ENCODE data around the gene OTOL1.

Gene OTOL1

GRCh38 chr3:161523916-161524315 is 27.3 kb downstream of the OTOL1 start:
- DNase-seq (ENCODE audit: low read depth) = no peak

GRCh38 chr3:161531930-161532329 is 35.3 kb downstream of the OTOL1 start:
- no peak for DNase-seq (ENCODE audit: low read depth)
- H3K4me3 ChIP-seq (ENCODE audit: low read depth, low read length) = no peak overlapping the region

More at GRCh38 chr3:161523916-161524315, 27.3 kb downstream of the OTOL1 start:
- H3K4me3 ChIP-seq (ENCODE audit: low read depth, low read length) = no peak overlapping the region

GRCh38 chr3:161540594-161540993 is 44.0 kb downstream of the OTOL1 start:
- H3K4me3 ChIP-seq (ENCODE audit: low read depth, low read length) = no peak overlapping the region
- DNase-seq (ENCODE audit: low read depth) = no peak

GRCh38 chr3:161545824-161546223 is 49.2 kb downstream of the OTOL1 start:
- DNase-seq (ENCODE audit: low read depth) = no peak
- no peak overlapping the region for H3K4me3 ChIP-seq (ENCODE audit: low read depth, low read length)

DNA sequence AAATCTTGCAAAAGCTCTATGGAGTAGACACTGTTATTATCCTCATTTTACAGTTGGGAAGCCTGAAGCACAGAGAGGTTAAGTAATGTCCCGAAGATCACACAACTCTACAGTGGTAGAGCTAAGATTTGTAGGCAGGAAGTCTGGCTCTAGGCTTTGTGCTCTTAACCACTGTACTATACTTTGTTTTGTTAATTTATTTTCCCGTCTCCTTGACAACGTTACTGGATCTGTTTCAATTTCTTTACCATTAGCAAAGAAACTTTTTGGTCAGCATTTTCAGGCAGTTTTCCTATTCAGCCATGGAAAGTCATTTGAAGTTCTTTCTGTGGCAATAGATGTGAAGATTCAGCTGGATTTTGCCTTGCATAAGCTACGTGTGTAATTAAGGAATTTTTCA is 51.7 kb downstream of the OTOL1 start:
- no peak overlapping the region for H3K4me3 ChIP-seq (ENCODE audit: low read depth, low read length)
- no peak for DNase-seq (ENCODE audit: low read depth)

DNA sequence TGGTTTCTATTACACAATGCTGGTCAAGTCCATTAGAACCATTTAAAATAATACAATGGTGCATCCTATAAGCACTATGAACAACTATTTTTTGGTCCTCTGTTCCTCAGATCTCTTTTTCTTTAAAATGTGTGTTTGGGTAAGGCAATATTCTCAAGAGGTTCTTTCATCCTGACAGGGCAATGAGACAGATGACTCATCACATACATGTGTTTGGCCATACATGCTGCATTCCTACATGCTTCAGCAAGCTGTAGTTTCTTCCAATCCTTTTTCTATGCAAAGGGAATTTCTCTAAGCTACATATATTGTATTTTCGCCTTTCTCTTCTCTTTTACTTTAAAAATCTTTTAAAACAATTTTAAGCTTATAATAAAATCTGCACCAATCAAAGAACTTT is 52.7 kb downstream of the OTOL1 start:
- no peak for DNase-seq (ENCODE audit: low read depth)
- no peak overlapping the region for H3K4me3 ChIP-seq (ENCODE audit: low read depth, low read length)

DNA sequence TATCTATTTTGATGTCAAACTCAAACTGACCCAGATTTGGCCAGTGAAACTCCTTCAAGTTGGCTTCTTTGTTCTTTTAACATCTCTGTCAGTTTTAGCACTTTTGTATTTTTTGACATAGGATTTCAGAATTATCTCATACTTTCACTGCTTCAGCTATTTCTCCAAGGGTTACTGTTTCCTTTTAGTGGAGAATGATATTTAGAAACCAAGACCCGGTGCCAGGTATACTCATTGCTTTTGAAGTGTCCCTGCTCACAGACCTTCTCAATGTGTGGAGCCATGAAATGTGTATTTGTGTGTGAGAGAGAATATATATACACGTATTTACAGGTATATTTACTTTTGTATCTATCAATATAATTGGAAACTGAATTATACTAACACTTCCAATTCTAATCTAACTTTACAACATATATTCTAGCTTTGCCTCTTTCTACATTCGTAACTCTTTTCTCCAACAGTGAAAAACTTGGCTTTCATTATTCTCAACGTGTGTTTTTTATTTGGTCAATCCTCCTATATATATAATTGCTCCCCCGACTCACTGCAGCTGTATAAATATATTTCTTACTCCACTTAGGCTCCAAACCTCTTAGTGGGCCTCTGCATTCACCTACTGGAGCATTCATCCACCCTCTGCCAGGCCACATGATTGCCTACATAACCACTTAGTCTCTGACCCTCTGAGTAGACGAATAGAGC is 54.0 kb downstream of the OTOL1 start:
- no peak overlapping the region for H3K4me3 ChIP-seq (ENCODE audit: low read depth, low read length)
- DNase-seq (ENCODE audit: low read depth) = no peak

DNA sequence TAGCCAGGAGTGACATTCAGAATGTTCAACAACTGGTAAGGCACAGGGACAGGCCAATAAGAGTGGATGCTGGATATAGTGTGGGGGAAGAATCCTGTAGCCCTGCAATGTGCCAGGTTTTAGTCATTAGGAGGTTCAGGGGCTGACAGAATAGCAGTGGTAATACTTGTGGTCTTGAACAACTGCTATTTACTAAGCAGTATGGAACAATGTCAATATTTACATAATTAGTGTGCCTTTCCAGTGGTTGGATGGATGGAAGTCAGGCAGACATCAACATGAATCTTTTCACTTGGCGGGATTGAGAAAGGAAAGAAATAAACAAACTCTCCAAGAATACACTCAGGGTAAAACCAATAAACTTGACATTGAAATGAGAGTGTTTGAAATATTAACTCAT is 55.1 kb downstream of the OTOL1 start:
- no peak overlapping the region for H3K4me3 ChIP-seq (ENCODE audit: low read depth, low read length)
- DNase-seq (ENCODE audit: low read depth) = no peak

DNA sequence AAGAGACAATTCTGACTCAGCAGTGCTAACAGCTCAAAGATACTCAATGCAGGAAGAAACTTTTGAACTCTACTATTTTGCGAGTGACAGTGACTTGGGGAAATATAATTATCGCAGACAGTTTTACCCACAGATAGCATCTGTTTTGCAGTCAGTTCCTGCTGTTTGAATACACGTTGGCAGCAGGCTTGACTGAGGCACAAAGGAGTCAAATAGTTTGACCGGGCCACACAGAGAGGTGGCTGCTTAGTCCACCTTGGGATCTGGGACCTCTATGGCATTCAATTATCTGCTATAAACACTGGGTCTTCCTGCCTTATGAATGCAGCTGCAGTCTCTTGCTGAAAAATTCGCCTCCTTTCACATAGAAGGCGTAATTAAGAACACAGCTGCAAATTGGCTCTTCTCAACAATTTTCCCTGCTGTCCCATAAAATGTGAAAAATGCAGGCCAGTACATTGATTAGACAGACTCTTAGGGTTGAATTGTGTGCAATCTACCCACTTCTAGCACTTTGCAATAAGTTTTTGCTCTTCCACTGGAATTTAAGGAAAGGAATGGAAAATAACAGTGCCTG is 56.5 kb downstream of the OTOL1 start:
- no peak overlapping the region for H3K4me3 ChIP-seq (ENCODE audit: low read depth, low read length)
- no peak for DNase-seq (ENCODE audit: low read depth)

Data from skeletal muscle cell (primary cell).